H1 (cell line): Measurements from ENCODE around the gene NDUFA11. TPM values are rescaled to one million over a fixed set of nuclear protein-coding genes. Genes with fewer than 3 reads are reported as not detected.
A peak's percentile ranks its signal among the peaks of the same experiment; 100 is the strongest.

Source experiments
- CTCF ChIA-PET: fragments of 300-600 bp; sonication (Branson Sonifier 250); formaldehyde crosslinking; loops from one replicate; lab custom pipeline; 2021; ENCODE audit not compliant: partially characterized antibody; lab: Charles Lee
- POLR2A ChIA-PET: fragments of 300-600 bp; sonication (Branson Sonifier 250); formaldehyde crosslinking; loops from one replicate; lab custom pipeline; 2021; ENCODE audit warnings: inconsistent platforms; ENCODE audit not compliant: partially characterized antibody; lab: Charles Lee
- DNase-seq, 2 experiments: peaks; one replicate each; pipeline versions ENCODE4 v3.0.0 to v3.0.0-alpha.2; 2010 to 2022; ENCODE audit warnings: low spot score in 2 of 2, low read depth in 1 of 2, mixed read lengths in 1 of 2
- FAIRE-seq: peaks from 2 replicates; lab custom pipeline; 2011; peaks lifted over from hg19 to GRCh38; lab: Jason Lieb, UNC
- H2AFZ ChIP-seq: 2 replicates; pipeline ENCODE4 v1.8.1; 2012; ENCODE audit warnings: low read length, inconsistent platforms
- H2AK5ac ChIP-seq: 2 replicates; pipeline ENCODE4 v1.6.1; 2013; ENCODE audit warnings: low read depth, low read length
- H2BK120ac ChIP-seq: replicated peaks from 2 replicates; pipeline ENCODE3; 2013; ENCODE audit warnings: low read depth, low read length, inconsistent platforms
- H2BK12ac ChIP-seq: 2 replicates; pipeline ENCODE4 v1.6.1; 2013; ENCODE audit warnings: low read depth, low read length
- H2BK15ac ChIP-seq: 2 replicates; pipeline ENCODE4 v1.6.1; 2013; ENCODE audit warnings: low read length
- H2BK20ac ChIP-seq: 2 replicates; pipeline ENCODE4 v1.6.1; 2013; ENCODE audit warnings: low read length
- H2BK5ac ChIP-seq: 2 replicates; pipeline ENCODE4 v1.6.1; 2013; ENCODE audit warnings: low read depth, low read length
- H3K14ac ChIP-seq: 2 replicates; pipeline ENCODE4 v1.6.1; 2013; ENCODE audit warnings: inconsistent platforms; ENCODE audit not compliant: insufficient read length
- H3K18ac ChIP-seq: 2 replicates; pipeline ENCODE4 v1.6.1; 2013; ENCODE audit warnings: low read length; ENCODE audit errors: extremely low read depth
- H3K23ac ChIP-seq: 2 replicates; pipeline ENCODE4 v1.6.1; 2013; ENCODE audit warnings: inconsistent platforms; ENCODE audit not compliant: insufficient read length
- H3K23me2 ChIP-seq: 2 replicates; pipeline ENCODE4 v1.6.1; 2013; ENCODE audit warnings: low read depth, low read length
- H3K27ac ChIP-seq: 2 replicates; pipeline ENCODE4 v1.6.1; 2011; ENCODE audit warnings: low read depth, low read length, inconsistent platforms
- H3K27me3 ChIP-seq, 4 experiments: replicated peaks in 1 of 4; 1 replicate in 1 of 4; 2 replicates in 3 of 4; pipeline versions ENCODE4 v1.6.1 to v1.8.1; 2011 to 2013; ENCODE audit warnings: low read length in 3 of 4, mild to moderate bottlenecking in 3 of 4, inconsistent platforms in 2 of 4, mixed read lengths in 2 of 4, moderate library complexity in 1 of 4; ENCODE audit not compliant: control insufficient read depth in 3 of 4, insufficient read depth in 3 of 4; ENCODE audit errors: extremely low read depth in 1 of 4
- H3K36me3 ChIP-seq, 4 experiments: 2 replicates each; pipeline versions ENCODE4 v1.6.1 to v1.8.1; 2011 to 2013; ENCODE audit warnings: mild to moderate bottlenecking in 4 of 4, low read length in 3 of 4, moderate library complexity in 2 of 4, control low read depth in 1 of 4, inconsistent platforms in 1 of 4; ENCODE audit not compliant: insufficient read depth in 4 of 4, control insufficient read depth in 2 of 4
- H3K4ac ChIP-seq: replicated peaks from 2 replicates; pipeline ENCODE3; 2013; ENCODE audit warnings: low read length, low read depth, mixed read lengths, inconsistent platforms; ENCODE audit not compliant: insufficient read length
- H3K4me1 ChIP-seq, 4 experiments: replicated peaks in 1 of 4; 1 replicate in 1 of 4; 2 replicates in 3 of 4; pipeline versions ENCODE4 v1.6.1 to v1.8.1; 2011 to 2013; ENCODE audit warnings: low read length in 3 of 4, inconsistent platforms in 2 of 4, mixed read lengths in 1 of 4; ENCODE audit not compliant: insufficient read depth in 4 of 4, control insufficient read depth in 3 of 4
- H3K4me2 ChIP-seq, 2 experiments: 2 replicates each; pipeline versions ENCODE4 v1.6.1 to v1.8.1; 2011 to 2013; ENCODE audit warnings: low read depth in 2 of 2, low read length in 2 of 2, control low read depth in 1 of 2, inconsistent platforms in 1 of 2, mild to moderate bottlenecking in 1 of 2; ENCODE audit not compliant: insufficient read depth in 1 of 2
- H3K4me3 ChIP-seq, 4 experiments: fragments of 200-600, 300-600 bp in 1 of 4; sonication (generic), shearing (Covaris generic), sonication (Bioruptor Twin) in 1 of 4; 2 replicates each; pipeline versions ENCODE4 v1.5.1 to v1.8.1; 2011 to 2016; ENCODE audit warnings: low read length in 4 of 4, low read depth in 3 of 4, control low read depth in 2 of 4, inconsistent platforms in 2 of 4, mild to moderate bottlenecking in 2 of 4, mixed read lengths in 1 of 4, moderate library complexity in 1 of 4; ENCODE audit not compliant: insufficient read depth in 2 of 4; ENCODE audit errors: extremely low read depth in 1 of 4
- H3K56ac ChIP-seq: replicated peaks from 2 replicates; pipeline ENCODE3; 2013; ENCODE audit warnings: low read depth, mild to moderate bottlenecking, mixed read lengths, low read length, inconsistent platforms; ENCODE audit not compliant: insufficient read length
- H3K79me1 ChIP-seq: 2 replicates; pipeline ENCODE4 v1.6.1; 2013; ENCODE audit warnings: low read depth, low read length, control low read depth
- H3K79me2 ChIP-seq, 2 experiments: 2 replicates each; pipeline versions ENCODE4 v1.6.1 to v1.8.1; 2012 to 2013; ENCODE audit warnings: low read length in 2 of 2, mild to moderate bottlenecking in 2 of 2, inconsistent platforms in 1 of 2; ENCODE audit not compliant: insufficient read depth in 2 of 2, control insufficient read depth in 1 of 2
- H3K9ac ChIP-seq, 4 experiments: replicated peaks in 1 of 4; 1 replicate in 1 of 4; 2 replicates in 3 of 4; pipeline versions ENCODE4 v1.6.1 to v1.8.1; 2011 to 2013; ENCODE audit warnings: low read depth in 3 of 4, low read length in 3 of 4, control low read depth in 2 of 4, mild to moderate bottlenecking in 2 of 4, moderate library complexity in 2 of 4, inconsistent platforms in 1 of 4; ENCODE audit errors: extremely low read depth in 1 of 4
- H3K9me3 ChIP-seq, 2 experiments: 2 replicates each; pipeline versions ENCODE4 v1.6.1 to v1.8.1; 2012 to 2013; ENCODE audit warnings: mild to moderate bottlenecking in 2 of 2, moderate library complexity in 2 of 2, control low read depth in 1 of 2, inconsistent platforms in 1 of 2, low read depth in 1 of 2, low read length in 1 of 2, mixed read lengths in 1 of 2; ENCODE audit not compliant: insufficient read depth in 2 of 2
- H4K20me1 ChIP-seq, 2 experiments: replicated peaks in 1 of 2; 2 replicates each; pipeline versions ENCODE3 to v1.8.1; 2011 to 2013; ENCODE audit warnings: inconsistent platforms in 2 of 2, low read length in 2 of 2, mild to moderate bottlenecking in 1 of 2; ENCODE audit not compliant: insufficient read depth in 2 of 2, control insufficient read depth in 1 of 2
- H4K5ac ChIP-seq: 2 replicates; pipeline ENCODE4 v1.6.1; 2013; ENCODE audit warnings: low read length, low read depth, mixed read lengths, inconsistent platforms; ENCODE audit not compliant: insufficient read length
- H4K8ac ChIP-seq: 2 replicates; pipeline ENCODE4 v1.8.0; 2013; ENCODE audit warnings: mild to moderate bottlenecking, moderate library complexity, low read length, inconsistent platforms; ENCODE audit not compliant: insufficient read depth; ENCODE audit errors: extremely low read depth
- H4K91ac ChIP-seq: replicated peaks from 2 replicates; pipeline ENCODE3; 2013; ENCODE audit warnings: low read length, mixed read lengths, inconsistent platforms; ENCODE audit not compliant: insufficient read length
- BCL11A ChIP-seq, 2 experiments: IDR thresholded peaks; one replicate each; pipeline ENCODE4 v1.6.1; 2011; ENCODE audit warnings: low read depth in 2 of 2, low read length in 2 of 2, mild to moderate bottlenecking in 2 of 2
- CTCF ChIP-seq, 3 experiments: IDR thresholded peaks; 1 replicate in 2 of 3; 2 replicates in 1 of 3; pipeline versions ENCODE4 v1.5.1 to v1.6.1; 2011; ENCODE audit warnings: low read length in 3 of 3, mild to moderate bottlenecking in 3 of 3, inconsistent platforms in 2 of 3, low read depth in 1 of 3, moderate library complexity in 1 of 3; ENCODE audit not compliant: insufficient read depth in 1 of 3; ENCODE audit errors: control extremely low read depth in 1 of 3
- RAD21 ChIP-seq, 2 experiments: IDR thresholded peaks in 1 of 2; conservative IDR thresholded peaks in 1 of 2; 2 replicates each; pipeline ENCODE4 v1.6.1; 2011; ENCODE audit warnings: low read depth in 2 of 2, low read length in 2 of 2, improper control_type of control experiment in 1 of 2, inconsistent platforms in 1 of 2, mild to moderate bottlenecking in 1 of 2, moderate library complexity in 1 of 2
- WGBS, 2 experiments: shearing (Covaris generic) in 1 of 2; methylation state at CpG; one replicate each; pipeline versions ENCODE4 v1.1.6 to v1.1.7; 2013 to 2015; ENCODE audit warnings: low lambda C conversion rate in 2 of 2, mixed read lengths in 2 of 2, inconsistent platforms in 1 of 2, low coverage in 1 of 2, missing lambda C conversion rate in 1 of 2; ENCODE audit not compliant: insufficient replicate concordance in 2 of 2, insufficient coverage in 1 of 2, insufficient read length in 1 of 2; ENCODE audit errors: extremely low coverage in 1 of 2, missing lambda C conversion rate in 1 of 2; 5-methylcytosine and 5-hydroxymethylcytosine counted together
- polyA plus RNA-seq, 7 experiments: library from polyadenylated mRNA; depleted of rRNA in 3 of 7; stranded (reverse) in 5 of 7; unstranded in 2 of 7; fragments of >200 nt in 5 of 7; fragments of 200-250 nt in 2 of 7; gene quantifications; 1 replicate in 5 of 7; 2 replicates in 1 of 7; 4 replicates in 1 of 7; pipeline versions ENCODE4 v1.2.1 to v1.2.3, GENCODE V29; 2011 to 2013; ENCODE audit warnings: missing spikeins in 2 of 7, mixed read lengths in 2 of 7
- total RNA-seq: library from RNA; stranded (reverse); fragmentation: NEBNext Ultra II Directional; extraction: Animal tissue kit (Norgen Biotek cat#: 25700); gene quantifications from 2 replicates; pipeline ENCODE4 v1.2.1, GENCODE V29; 2021

NDUFA11 gene
- total and polyA plus RNA-seq, 2 of the 8 experiments (the other 6 are each of a cell fraction or from before 2014, with no cell fraction given) = 205 to 1,037 TPM

GRCh38 chr19:5897189-5897969 lies 6.2 kb downstream of the NDUFA11 start:
- FAIRE-seq = no peak
- H2BK5ac ChIP-seq = no peak overlapping the region
- no peak overlapping the region for H3K14ac ChIP-seq
- H4K8ac ChIP-seq = no peak overlapping the region; the same call in none of the 2 replicates
- no peak overlapping the region for H4K5ac ChIP-seq
- DNase-seq = peak in 1 of 2 experiments; percentile 66
- no peak overlapping the region for H3K23ac ChIP-seq
- H3K4me3 ChIP-seq = no peak overlapping the region
- H3K9ac ChIP-seq = no peak overlapping the region
- no peak overlapping the region for H3K4me2 ChIP-seq
- no peak overlapping the region for H2AK5ac ChIP-seq
- H3K27me3 ChIP-seq = peaks cover 0 to 1% (median 0%) of the 10 kb centered on the region in 4 experiments; a peak in 2 of 7 replicates
- peaks cover 0 to 27% of the 10 kb centered on the region in 2 experiments; a peak in 3 of 4 replicates for H3K79me2 ChIP-seq
- no peak overlapping the region for H4K91ac ChIP-seq
- TF ChIP-seq BCL11A (IDR thresholded peaks at IDR 0.05; ENCODE audit: low read depth in 2 of 2, low read length in 2 of 2) (no peak), RAD21 (IDR thresholded peaks at IDR 0.05 in 1 of 2, conservative IDR thresholded peaks at IDR 0.05 in 1 of 2; ENCODE audit: low read depth in 2 of 2, low read length in 2 of 2) (peak; percentile 43 to 57), CTCF (IDR thresholded peaks at IDR 0.05; ENCODE audit: control extremely low read depth in 1 of 3, insufficient read depth in 1 of 3, low read depth in 1 of 3, low read length in 3 of 3) (peak; percentile 53 to 62 (median 62))
- peaks cover 8 to 23% of the 10 kb centered on the region in 2 experiments for H4K20me1 ChIP-seq
- H2BK12ac ChIP-seq = no peak overlapping the region
- 83% methylated on average over 28 of the region's 30 CpGs; no CpG with 5 or more reads in 1 of the 2 experiments for WGBS, 2 experiments
- POLR2A ChIA-PET = interaction anchor here (0.7 to 3.7 kb wide), 8 partner anchors 8 to 206 kb away, joined by 3 to 20 read pairs (median 4); no protein-coding TSS in a partner anchor
- peaks cover 0 to 2% (median under 1%) of the 10 kb centered on the region in 4 experiments; a peak in 4 of 7 replicates for H3K4me1 ChIP-seq
- H3K4ac ChIP-seq = no peak overlapping the region
- H2BK15ac ChIP-seq = no peak overlapping the region
- H3K36me3 ChIP-seq = peaks cover 0 to 16% (median 8%) of the 10 kb centered on the region in 4 experiments; a peak in 5 of 8 replicates
- H2AFZ ChIP-seq = no peak overlapping the region
- no peak overlapping the region for H3K56ac ChIP-seq
- no peak overlapping the region for H2BK120ac ChIP-seq
- CTCF ChIA-PET = interaction anchor here (0.5 to 1.8 kb wide), 10 partner anchors 12 to 1988 kb away, joined by 3 to 12 read pairs (median 4); partner anchors contain the start of gene NRTN
- H3K18ac ChIP-seq = no peak overlapping the region
- no peaks in the 10 kb centered on the region for H3K23me2 ChIP-seq
- peaks cover 4% of the 10 kb centered on the region for H3K79me1 ChIP-seq
- no peaks in the 10 kb centered on the region for H3K9me3 ChIP-seq
- no peak overlapping the region for H2BK20ac ChIP-seq
- no peak overlapping the region; the same call in 1 of the 2 replicates for H3K27ac ChIP-seq
